Loucy (cell line): ENCODE data around the gene RACK1.

Experiments used
- H2AFZ ChIP-seq: fragments of 200-600 bp; sonication (generic); 2 replicates; pipeline ENCODE4 v1.6.0; 2016; ENCODE audit warnings: antibody characterized with exemption, mild to moderate bottlenecking, low read length, moderate library complexity
- H3F3A ChIP-seq: fragments of 200-600 bp; 2 replicates; pipeline ENCODE4 v1.6.0; 2016; ENCODE audit warnings: antibody characterized with exemption, low read depth, mild to moderate bottlenecking
- H3K27me3 ChIP-seq: fragments of 200-600 bp; sonication (generic); 2 replicates; pipeline ENCODE4 v1.6.1; 2014; ENCODE audit warnings: low read length, mild to moderate bottlenecking; ENCODE audit not compliant: insufficient read depth, poor library complexity, severe bottlenecking
- H3K36me3 ChIP-seq: fragments of 200-600 bp; sonication (generic); 2 replicates; pipeline ENCODE4 v1.6.1; 2016; ENCODE audit warnings: low read length; ENCODE audit not compliant: insufficient read depth
- H3K4me1 ChIP-seq: fragments of 200-600 bp; sonication (generic); 2 replicates; pipeline ENCODE4 v1.5.1; 2014; ENCODE audit warnings: low read length, mild to moderate bottlenecking; ENCODE audit not compliant: insufficient read depth, poor library complexity, severe bottlenecking
- H3K4me2 ChIP-seq: fragments of 200-600 bp; sonication (generic); 2 replicates; pipeline ENCODE4 v1.6.0; 2014; ENCODE audit warnings: antibody characterized with exemption, low read length, low read depth, mild to moderate bottlenecking; ENCODE audit not compliant: poor library complexity, severe bottlenecking
- H3K4me3 ChIP-seq: fragments of 200-600 bp; sonication (generic); 2 replicates; pipeline ENCODE4 v1.5.1; 2014; ENCODE audit warnings: low read length, mild to moderate bottlenecking, mixed read lengths; ENCODE audit not compliant: poor library complexity, severe bottlenecking
- H3K79me2 ChIP-seq: fragments of 200-600 bp; sonication (generic); 2 replicates; pipeline ENCODE4 v1.6.1; 2014; ENCODE audit warnings: low read length; ENCODE audit not compliant: insufficient read depth
- H3K9ac ChIP-seq: fragments of 200-600 bp; sonication (generic); 2 replicates; pipeline ENCODE4 v1.6.0; 2014; ENCODE audit warnings: mild to moderate bottlenecking, low read depth, low read length, moderate library complexity; ENCODE audit not compliant: poor library complexity, severe bottlenecking
- H3K9me2 ChIP-seq: fragments of 200-600 bp; sonication (generic); replicated peaks from 2 replicates; pipeline ENCODE4 v1.6.1; 2016; ENCODE audit warnings: low read depth, low read length, mixed read lengths
- H3K9me3 ChIP-seq: fragments of 200-600 bp; sonication (generic); 2 replicates; pipeline ENCODE4 v1.6.1; 2014; ENCODE audit warnings: mild to moderate bottlenecking, antibody characterized with exemption, low read length, low read depth; ENCODE audit not compliant: insufficient read depth
- H4K20me1 ChIP-seq: fragments of 200-600 bp; sonication (generic); 2 replicates; pipeline ENCODE4 v1.6.0; 2014; ENCODE audit warnings: antibody characterized with exemption, low read length, mild to moderate bottlenecking; ENCODE audit not compliant: insufficient read depth, poor library complexity, severe bottlenecking
- CTCF ChIP-seq: fragments of 200-600 bp; sonication (generic); conservative IDR thresholded peaks from 2 replicates; pipeline ENCODE4 v1.5.1; 2014; ENCODE audit warnings: mild to moderate bottlenecking, antibody characterized with exemption, low read length
- EZH2phosphoT487 ChIP-seq: fragments of 200-600 bp; IDR thresholded peaks from 2 replicates; pipeline ENCODE4 v1.6.1; 2018; ENCODE audit warnings: antibody characterized with exemption, mild to moderate bottlenecking, moderate library complexity, borderline replicate concordance

Gene RACK1

GRCh38 chr5:181199881-181200638 lies 43.6 kb downstream of the RACK1 start:
- Histone ChIP-seq H3K9me3 (no peaks in the 10 kb centered on the region), H3K27me3 (no peaks in the 10 kb centered on the region), H3K79me2 (no peaks in the 10 kb centered on the region), H3K36me3 (no peaks in the 10 kb centered on the region), H3K4me3 (no peak overlapping the region), H3K4me2 (no peak overlapping the region), H3K4me1 (peaks cover 5% of the 10 kb centered on the region), H3K9ac (no peak overlapping the region), H3F3A (no peaks in the 10 kb centered on the region), H4K20me1 (no peaks in the 10 kb centered on the region), H3K9me2 (no peaks in the 10 kb centered on the region), H2AFZ (no peak overlapping the region)
- TF ChIP-seq EZH2phosphoT487 (no peak), CTCF (no peak)

- TF ChIP-seq EZH2phosphoT487: no peak
- no peak for TF ChIP-seq CTCF
- no peaks in the 10 kb centered on the region for H3K9me2 ChIP-seq
- H3F3A ChIP-seq: no peaks in the 10 kb centered on the region
- H3K9ac ChIP-seq: no peak overlapping the region
- H3K9me3 ChIP-seq: no peaks in the 10 kb centered on the region
- peaks cover 3% of the 10 kb centered on the region for H3K4me1 ChIP-seq
- no peak overlapping the region for H2AFZ ChIP-seq
- no peaks in the 10 kb centered on the region for H3K27me3 ChIP-seq
- no peaks in the 10 kb centered on the region for H3K79me2 ChIP-seq
- no peak overlapping the region for H3K4me2 ChIP-seq
- no peak overlapping the region for H3K4me3 ChIP-seq
- no peaks in the 10 kb centered on the region for H3K36me3 ChIP-seq
- H4K20me1 ChIP-seq: no peaks in the 10 kb centered on the region
These were observed 44.7 kb downstream of the RACK1 start for GRCh38 chr5:181198905-181199519.

GRCh38 chr5:181198106-181198685 lies 45.5 kb downstream of the RACK1 start:
- Histone ChIP-seq H3K9ac (no peak overlapping the region), H3K4me3 (no peak overlapping the region), H3K9me3 (no peaks in the 10 kb centered on the region), H3K4me2 (no peak overlapping the region), H3K79me2 (no peaks in the 10 kb centered on the region), H4K20me1 (no peaks in the 10 kb centered on the region), H3K27me3 (no peaks in the 10 kb centered on the region), H3F3A (no peaks in the 10 kb centered on the region), H2AFZ (no peak overlapping the region), H3K9me2 (no peaks in the 10 kb centered on the region), H3K4me1 (no peaks in the 10 kb centered on the region), H3K36me3 (no peaks in the 10 kb centered on the region)
- TF ChIP-seq CTCF: no peak
